H1 (cell line): ENCODE measurements around the gene SEC14L5. TPM values are rescaled to one million over a fixed set of nuclear protein-coding genes. Genes with fewer than 3 reads are reported as not detected.
A peak's percentile ranks its signal among the peaks of the same experiment; 100 is the strongest.

ENCODE experiments used
- CTCF ChIA-PET: fragments of 300-600 bp; sonication (Branson Sonifier 250); formaldehyde crosslinking; loops from one replicate; lab custom pipeline; 2021; ENCODE audit not compliant: partially characterized antibody; lab: Charles Lee
- POLR2A ChIA-PET: fragments of 300-600 bp; sonication (Branson Sonifier 250); formaldehyde crosslinking; loops from one replicate; lab custom pipeline; 2021; ENCODE audit warnings: inconsistent platforms; ENCODE audit not compliant: partially characterized antibody; lab: Charles Lee
- DNase-seq, 2 experiments: peaks; one replicate each; pipeline versions ENCODE4 v3.0.0 to v3.0.0-alpha.2; 2010 to 2022; ENCODE audit warnings: low spot score in 2 of 2, low read depth in 1 of 2, mixed read lengths in 1 of 2
- FAIRE-seq: peaks from 2 replicates; lab custom pipeline; 2011; peaks lifted over from hg19 to GRCh38; lab: Jason Lieb, UNC
- H2AFZ ChIP-seq: 2 replicates; pipeline ENCODE4 v1.8.1; 2012; ENCODE audit warnings: low read length, inconsistent platforms
- H2AK5ac ChIP-seq: 2 replicates; pipeline ENCODE4 v1.6.1; 2013; ENCODE audit warnings: low read depth, low read length
- H2BK120ac ChIP-seq: replicated peaks from 2 replicates; pipeline ENCODE3; 2013; ENCODE audit warnings: low read depth, low read length, inconsistent platforms
- H2BK12ac ChIP-seq: 2 replicates; pipeline ENCODE4 v1.6.1; 2013; ENCODE audit warnings: low read depth, low read length
- H2BK15ac ChIP-seq: 2 replicates; pipeline ENCODE4 v1.6.1; 2013; ENCODE audit warnings: low read length
- H2BK20ac ChIP-seq: 2 replicates; pipeline ENCODE4 v1.6.1; 2013; ENCODE audit warnings: low read length
- H2BK5ac ChIP-seq: 2 replicates; pipeline ENCODE4 v1.6.1; 2013; ENCODE audit warnings: low read depth, low read length
- H3K14ac ChIP-seq: 2 replicates; pipeline ENCODE4 v1.6.1; 2013; ENCODE audit warnings: inconsistent platforms; ENCODE audit not compliant: insufficient read length
- H3K18ac ChIP-seq: 2 replicates; pipeline ENCODE4 v1.6.1; 2013; ENCODE audit warnings: low read length; ENCODE audit errors: extremely low read depth
- H3K23ac ChIP-seq: 2 replicates; pipeline ENCODE4 v1.6.1; 2013; ENCODE audit warnings: inconsistent platforms; ENCODE audit not compliant: insufficient read length
- H3K23me2 ChIP-seq: 2 replicates; pipeline ENCODE4 v1.6.1; 2013; ENCODE audit warnings: low read depth, low read length
- H3K27ac ChIP-seq: 2 replicates; pipeline ENCODE4 v1.6.1; 2011; ENCODE audit warnings: low read depth, low read length, inconsistent platforms
- H3K27me3 ChIP-seq, 4 experiments: replicated peaks in 1 of 4; 1 replicate in 1 of 4; 2 replicates in 3 of 4; pipeline versions ENCODE4 v1.6.1 to v1.8.1; 2011 to 2013; ENCODE audit warnings: low read length in 3 of 4, mild to moderate bottlenecking in 3 of 4, inconsistent platforms in 2 of 4, mixed read lengths in 2 of 4, moderate library complexity in 1 of 4; ENCODE audit not compliant: control insufficient read depth in 3 of 4, insufficient read depth in 3 of 4; ENCODE audit errors: extremely low read depth in 1 of 4
- H3K36me3 ChIP-seq, 4 experiments: 2 replicates each; pipeline versions ENCODE4 v1.6.1 to v1.8.1; 2011 to 2013; ENCODE audit warnings: mild to moderate bottlenecking in 4 of 4, low read length in 3 of 4, moderate library complexity in 2 of 4, control low read depth in 1 of 4, inconsistent platforms in 1 of 4; ENCODE audit not compliant: insufficient read depth in 4 of 4, control insufficient read depth in 2 of 4
- H3K4ac ChIP-seq: replicated peaks from 2 replicates; pipeline ENCODE3; 2013; ENCODE audit warnings: low read length, low read depth, mixed read lengths, inconsistent platforms; ENCODE audit not compliant: insufficient read length
- H3K4me1 ChIP-seq, 4 experiments: replicated peaks in 1 of 4; 1 replicate in 1 of 4; 2 replicates in 3 of 4; pipeline versions ENCODE4 v1.6.1 to v1.8.1; 2011 to 2013; ENCODE audit warnings: low read length in 3 of 4, inconsistent platforms in 2 of 4, mixed read lengths in 1 of 4; ENCODE audit not compliant: insufficient read depth in 4 of 4, control insufficient read depth in 3 of 4
- H3K4me2 ChIP-seq, 2 experiments: 2 replicates each; pipeline versions ENCODE4 v1.6.1 to v1.8.1; 2011 to 2013; ENCODE audit warnings: low read depth in 2 of 2, low read length in 2 of 2, control low read depth in 1 of 2, inconsistent platforms in 1 of 2, mild to moderate bottlenecking in 1 of 2; ENCODE audit not compliant: insufficient read depth in 1 of 2
- H3K4me3 ChIP-seq, 4 experiments: fragments of 200-600, 300-600 bp in 1 of 4; sonication (generic), shearing (Covaris generic), sonication (Bioruptor Twin) in 1 of 4; 2 replicates each; pipeline versions ENCODE4 v1.5.1 to v1.8.1; 2011 to 2016; ENCODE audit warnings: low read length in 4 of 4, low read depth in 3 of 4, control low read depth in 2 of 4, inconsistent platforms in 2 of 4, mild to moderate bottlenecking in 2 of 4, mixed read lengths in 1 of 4, moderate library complexity in 1 of 4; ENCODE audit not compliant: insufficient read depth in 2 of 4; ENCODE audit errors: extremely low read depth in 1 of 4
- H3K56ac ChIP-seq: replicated peaks from 2 replicates; pipeline ENCODE3; 2013; ENCODE audit warnings: low read depth, mild to moderate bottlenecking, mixed read lengths, low read length, inconsistent platforms; ENCODE audit not compliant: insufficient read length
- H3K79me1 ChIP-seq: 2 replicates; pipeline ENCODE4 v1.6.1; 2013; ENCODE audit warnings: low read depth, low read length, control low read depth
- H3K79me2 ChIP-seq, 2 experiments: 2 replicates each; pipeline versions ENCODE4 v1.6.1 to v1.8.1; 2012 to 2013; ENCODE audit warnings: low read length in 2 of 2, mild to moderate bottlenecking in 2 of 2, inconsistent platforms in 1 of 2; ENCODE audit not compliant: insufficient read depth in 2 of 2, control insufficient read depth in 1 of 2
- H3K9ac ChIP-seq, 4 experiments: replicated peaks in 1 of 4; 1 replicate in 1 of 4; 2 replicates in 3 of 4; pipeline versions ENCODE4 v1.6.1 to v1.8.1; 2011 to 2013; ENCODE audit warnings: low read depth in 3 of 4, low read length in 3 of 4, control low read depth in 2 of 4, mild to moderate bottlenecking in 2 of 4, moderate library complexity in 2 of 4, inconsistent platforms in 1 of 4; ENCODE audit errors: extremely low read depth in 1 of 4
- H3K9me3 ChIP-seq, 2 experiments: 2 replicates each; pipeline versions ENCODE4 v1.6.1 to v1.8.1; 2012 to 2013; ENCODE audit warnings: mild to moderate bottlenecking in 2 of 2, moderate library complexity in 2 of 2, control low read depth in 1 of 2, inconsistent platforms in 1 of 2, low read depth in 1 of 2, low read length in 1 of 2, mixed read lengths in 1 of 2; ENCODE audit not compliant: insufficient read depth in 2 of 2
- H4K20me1 ChIP-seq, 2 experiments: replicated peaks in 1 of 2; 2 replicates each; pipeline versions ENCODE3 to v1.8.1; 2011 to 2013; ENCODE audit warnings: inconsistent platforms in 2 of 2, low read length in 2 of 2, mild to moderate bottlenecking in 1 of 2; ENCODE audit not compliant: insufficient read depth in 2 of 2, control insufficient read depth in 1 of 2
- H4K5ac ChIP-seq: 2 replicates; pipeline ENCODE4 v1.6.1; 2013; ENCODE audit warnings: low read length, low read depth, mixed read lengths, inconsistent platforms; ENCODE audit not compliant: insufficient read length
- H4K8ac ChIP-seq: 2 replicates; pipeline ENCODE4 v1.8.0; 2013; ENCODE audit warnings: mild to moderate bottlenecking, moderate library complexity, low read length, inconsistent platforms; ENCODE audit not compliant: insufficient read depth; ENCODE audit errors: extremely low read depth
- H4K91ac ChIP-seq: replicated peaks from 2 replicates; pipeline ENCODE3; 2013; ENCODE audit warnings: low read length, mixed read lengths, inconsistent platforms; ENCODE audit not compliant: insufficient read length
- JUND ChIP-seq: IDR thresholded peaks from 2 replicates; pipeline ENCODE4 v1.6.1; 2011; ENCODE audit warnings: mild to moderate bottlenecking, improper control_type of control experiment, low read length
- KDM4A ChIP-seq: IDR thresholded peaks from one replicate; pipeline ENCODE4 v1.7.1; 2012; ENCODE audit warnings: low read depth, mild to moderate bottlenecking, moderate library complexity, low read length, inconsistent platforms; ENCODE audit not compliant: severe bottlenecking
- RAD21 ChIP-seq, 2 experiments: IDR thresholded peaks in 1 of 2; conservative IDR thresholded peaks in 1 of 2; 2 replicates each; pipeline ENCODE4 v1.6.1; 2011; ENCODE audit warnings: low read depth in 2 of 2, low read length in 2 of 2, improper control_type of control experiment in 1 of 2, inconsistent platforms in 1 of 2, mild to moderate bottlenecking in 1 of 2, moderate library complexity in 1 of 2
- SAP30 ChIP-seq: fragments of 300-600 bp; sonication (generic); IDR thresholded peaks from 2 replicates; pipeline ENCODE4 v1.7.1; 2012; ENCODE audit warnings: low read length, moderate library complexity, mild to moderate bottlenecking, inconsistent platforms; ENCODE audit not compliant: insufficient read depth, insufficient replicate concordance
- SIN3A ChIP-seq, 2 experiments: IDR thresholded peaks in 1 of 2; conservative IDR thresholded peaks in 1 of 2; 2 replicates each; pipeline ENCODE4 v1.6.1; 2011 to 2012; ENCODE audit warnings: low read length in 2 of 2, improper control_type of control experiment in 1 of 2, low read depth in 1 of 2, mild to moderate bottlenecking in 1 of 2
- WGBS, 2 experiments: shearing (Covaris generic) in 1 of 2; methylation state at CpG; one replicate each; pipeline versions ENCODE4 v1.1.6 to v1.1.7; 2013 to 2015; ENCODE audit warnings: low lambda C conversion rate in 2 of 2, mixed read lengths in 2 of 2, inconsistent platforms in 1 of 2, low coverage in 1 of 2, missing lambda C conversion rate in 1 of 2; ENCODE audit not compliant: insufficient replicate concordance in 2 of 2, insufficient coverage in 1 of 2, insufficient read length in 1 of 2; ENCODE audit errors: extremely low coverage in 1 of 2, missing lambda C conversion rate in 1 of 2; 5-methylcytosine and 5-hydroxymethylcytosine counted together
- polyA plus RNA-seq, 7 experiments: library from polyadenylated mRNA; depleted of rRNA in 3 of 7; stranded (reverse) in 5 of 7; unstranded in 2 of 7; fragments of >200 nt in 5 of 7; fragments of 200-250 nt in 2 of 7; gene quantifications; 1 replicate in 5 of 7; 2 replicates in 1 of 7; 4 replicates in 1 of 7; pipeline versions ENCODE4 v1.2.1 to v1.2.3, GENCODE V29; 2011 to 2013; ENCODE audit warnings: missing spikeins in 2 of 7, mixed read lengths in 2 of 7
- total RNA-seq: library from RNA; stranded (reverse); fragmentation: NEBNext Ultra II Directional; extraction: Animal tissue kit (Norgen Biotek cat#: 25700); gene quantifications from 2 replicates; pipeline ENCODE4 v1.2.1, GENCODE V29; 2021
- TF ChIP-seq, protein P1 (sequence below): IDR thresholded peaks from 2 replicates; pipeline ENCODE4 v1.6.1; 2012; ENCODE audit warnings: inconsistent platforms
- TF ChIP-seq, protein P2 (sequence below): IDR thresholded peaks from 2 replicates; pipeline ENCODE4 v1.6.1; 2012; ENCODE audit warnings: inconsistent platforms
- TF ChIP-seq, protein P3 (sequence below), 3 experiments: IDR thresholded peaks; 1 replicate in 2 of 3; 2 replicates in 1 of 3; pipeline versions ENCODE4 v1.5.1 to v1.6.1; 2011; ENCODE audit warnings: low read length in 3 of 3, mild to moderate bottlenecking in 3 of 3, inconsistent platforms in 2 of 3, low read depth in 1 of 3, moderate library complexity in 1 of 3; ENCODE audit not compliant: insufficient read depth in 1 of 3; ENCODE audit errors: control extremely low read depth in 1 of 3

Gene SEC14L5
- total and polyA plus RNA-seq, 2 of the 8 experiments (the other 6 are each of a cell fraction or from before 2014, with no cell fraction given): 1.9 to 3.0 TPM

DNA sequence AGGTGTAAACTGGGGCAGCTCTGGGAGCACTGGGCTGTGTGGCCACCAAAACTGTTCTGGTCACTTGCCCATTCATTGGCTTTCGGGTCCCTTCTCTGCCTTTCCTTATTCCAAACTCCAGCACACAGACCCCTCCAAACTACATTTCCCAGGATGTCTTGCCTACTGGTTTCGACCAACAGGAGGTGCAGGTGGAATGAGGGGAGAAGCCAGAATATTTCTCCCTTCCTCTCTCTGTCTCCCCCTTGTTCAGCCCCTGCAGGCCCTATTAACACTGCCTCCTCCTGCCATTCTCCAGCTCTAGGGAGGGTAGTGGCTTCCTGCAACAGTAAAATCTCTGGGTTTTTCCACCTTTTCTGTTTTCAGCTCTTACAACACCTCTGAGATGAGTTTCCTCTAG lies 88.8 kb downstream of the SEC14L5 start:
- H2AFZ ChIP-seq: 0 out of 2 replicates have a peak overlapping the region, but pooled peaks have one; percentile 10
- H4K91ac ChIP-seq: no peak overlapping the region
- FAIRE-seq (peak; percentile 62), DNase-seq (no peak)
- H3K4me3 ChIP-seq: no peak overlapping the region
- no peak overlapping the region for H3K4me2 ChIP-seq
- no peak overlapping the region for H3K56ac ChIP-seq
- no peaks in the 10 kb centered on the region for H4K20me1 ChIP-seq
- H3K9ac ChIP-seq: no peak overlapping the region
- no peaks in the 10 kb centered on the region; a peak in 1 of 7 replicates for H3K4me1 ChIP-seq
- POLR2A ChIA-PET: interaction anchor here (0.9 to 1.4 kb wide), 2 partner anchors 12 to 16 kb away, joined by 3 to 4 read pairs; no protein-coding TSS in a partner anchor
- H3K23me2 ChIP-seq: no peaks in the 10 kb centered on the region
- no peak overlapping the region for H2BK5ac ChIP-seq
- no peak overlapping the region for H2BK12ac ChIP-seq
- no peak overlapping the region for H2BK120ac ChIP-seq
- H2AK5ac ChIP-seq: no peak overlapping the region
- no peak overlapping the region for H3K27ac ChIP-seq
- H4K8ac ChIP-seq: no peak overlapping the region
- no peak overlapping the region for H2BK15ac ChIP-seq
- 67% methylated on average over 2 of the region's 2 CpGs; no CpG with 5 or more reads in 1 of the 2 experiments for WGBS, 2 experiments
- no peak overlapping the region for H3K23ac ChIP-seq
- H3K18ac ChIP-seq: no peak overlapping the region
- H3K36me3 ChIP-seq: no peaks in the 10 kb centered on the region
- H3K79me1 ChIP-seq: no peaks in the 10 kb centered on the region
- H3K9me3 ChIP-seq: no peaks in the 10 kb centered on the region
- no peaks in the 10 kb centered on the region for H3K27me3 ChIP-seq
- no peak overlapping the region for H4K5ac ChIP-seq
- no peaks in the 10 kb centered on the region for H3K79me2 ChIP-seq
- H3K4ac ChIP-seq: no peak overlapping the region
- no peak overlapping the region for H3K14ac ChIP-seq
- no peak overlapping the region for H2BK20ac ChIP-seq
- CTCF ChIA-PET: interaction anchor here (0.6 to 28.8 kb wide), 4 partner anchors 10 to 35 kb away, joined by 3 to 625 read pairs (median 59); partner anchors contain the start of gene ALG1
- TF ChIP-seq SIN3A (conservative IDR thresholded peaks at IDR 0.05 in 1 of 2, IDR thresholded peaks at IDR 0.05 in 1 of 2; ENCODE audit: low read depth in 1 of 2, low read length in 2 of 2): no peak
- TF ChIP-seq RAD21 (IDR thresholded peaks at IDR 0.05 in 1 of 2, conservative IDR thresholded peaks at IDR 0.05 in 1 of 2; ENCODE audit: low read depth in 2 of 2, low read length in 2 of 2): no peak
- TF ChIP-seq, protein P1, sequence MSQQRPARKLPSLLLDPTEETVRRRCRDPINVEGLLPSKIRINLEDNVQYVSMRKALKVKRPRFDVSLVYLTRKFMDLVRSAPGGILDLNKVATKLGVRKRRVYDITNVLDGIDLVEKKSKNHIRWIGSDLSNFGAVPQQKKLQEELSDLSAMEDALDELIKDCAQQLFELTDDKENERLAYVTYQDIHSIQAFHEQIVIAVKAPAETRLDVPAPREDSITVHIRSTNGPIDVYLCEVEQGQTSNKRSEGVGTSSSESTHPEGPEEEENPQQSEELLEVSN: no peak
- no peak for TF ChIP-seq SAP30
- TF ChIP-seq, protein P2, sequence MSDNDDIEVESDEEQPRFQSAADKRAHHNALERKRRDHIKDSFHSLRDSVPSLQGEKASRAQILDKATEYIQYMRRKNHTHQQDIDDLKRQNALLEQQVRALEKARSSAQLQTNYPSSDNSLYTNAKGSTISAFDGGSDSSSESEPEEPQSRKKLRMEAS: no peak
- no peak for TF ChIP-seq KDM4A
- TF ChIP-seq, protein P3, sequence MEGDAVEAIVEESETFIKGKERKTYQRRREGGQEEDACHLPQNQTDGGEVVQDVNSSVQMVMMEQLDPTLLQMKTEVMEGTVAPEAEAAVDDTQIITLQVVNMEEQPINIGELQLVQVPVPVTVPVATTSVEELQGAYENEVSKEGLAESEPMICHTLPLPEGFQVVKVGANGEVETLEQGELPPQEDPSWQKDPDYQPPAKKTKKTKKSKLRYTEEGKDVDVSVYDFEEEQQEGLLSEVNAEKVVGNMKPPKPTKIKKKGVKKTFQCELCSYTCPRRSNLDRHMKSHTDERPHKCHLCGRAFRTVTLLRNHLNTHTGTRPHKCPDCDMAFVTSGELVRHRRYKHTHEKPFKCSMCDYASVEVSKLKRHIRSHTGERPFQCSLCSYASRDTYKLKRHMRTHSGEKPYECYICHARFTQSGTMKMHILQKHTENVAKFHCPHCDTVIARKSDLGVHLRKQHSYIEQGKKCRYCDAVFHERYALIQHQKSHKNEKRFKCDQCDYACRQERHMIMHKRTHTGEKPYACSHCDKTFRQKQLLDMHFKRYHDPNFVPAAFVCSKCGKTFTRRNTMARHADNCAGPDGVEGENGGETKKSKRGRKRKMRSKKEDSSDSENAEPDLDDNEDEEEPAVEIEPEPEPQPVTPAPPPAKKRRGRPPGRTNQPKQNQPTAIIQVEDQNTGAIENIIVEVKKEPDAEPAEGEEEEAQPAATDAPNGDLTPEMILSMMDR (IDR thresholded peaks at IDR 0.05; ENCODE audit: control extremely low read depth in 1 of 3, insufficient read depth in 1 of 3, low read depth in 1 of 3, low read length in 3 of 3): peak in 2 of 3 experiments; percentile 16 to 30; a peak in 3 of 4 replicates
- TF ChIP-seq JUND: no peak
